Neuronal stem cell (in vitro differentiated cells): ENCODE data around the gene HOXB1.
"Not testable (repeated sequence)": the region's sequence is repeated elsewhere in the genome, so short reads cannot be mapped to it uniquely, and the experiment has no call there.

Experiments used
- DNase-seq: peaks from one replicate; pipeline ENCODE4 v3.0.0-alpha.2; 2013; ENCODE audit warnings: low spot score
- H2AFZ ChIP-seq: one replicate; pipeline ENCODE4 v1.6.1; 2013; ENCODE audit warnings: mild to moderate bottlenecking, low read length, inconsistent platforms
- H2AK5ac ChIP-seq: 2 replicates; pipeline ENCODE4 v1.6.1; 2013; ENCODE audit warnings: low read depth, mild to moderate bottlenecking, inconsistent platforms, low read length, moderate library complexity, mixed read lengths
- H2BK120ac ChIP-seq: 2 replicates; pipeline ENCODE4 v1.6.1; 2013; ENCODE audit warnings: low read depth, mild to moderate bottlenecking, inconsistent platforms, low read length, moderate library complexity, mixed read lengths
- H2BK12ac ChIP-seq: one replicate; pipeline ENCODE4 v1.6.1; 2013; ENCODE audit warnings: low read length, inconsistent platforms
- H2BK15ac ChIP-seq: 2 replicates; pipeline ENCODE4 v1.6.1; 2013; ENCODE audit warnings: mild to moderate bottlenecking, low read length, inconsistent platforms, mixed read lengths
- H2BK5ac ChIP-seq: one replicate; pipeline ENCODE4 v1.6.1; 2013; ENCODE audit warnings: inconsistent platforms, mild to moderate bottlenecking, low read length, moderate library complexity
- H3K14ac ChIP-seq: one replicate; pipeline ENCODE4 v1.6.1; 2013; ENCODE audit warnings: low read length, inconsistent platforms
- H3K18ac ChIP-seq: 2 replicates; pipeline ENCODE4 v1.6.1; 2013; ENCODE audit warnings: low read length, inconsistent platforms
- H3K23ac ChIP-seq: 2 replicates; pipeline ENCODE4 v1.6.1; 2013; ENCODE audit warnings: low read depth, mild to moderate bottlenecking, mixed read lengths, low read length, inconsistent platforms; ENCODE audit not compliant: poor library complexity
- H3K27ac ChIP-seq: replicated peaks from 3 replicates; pipeline ENCODE4 v1.5.1; 2013; ENCODE audit warnings: low read length, inconsistent platforms
- H3K27me3 ChIP-seq, 3 experiments: 2 replicates each; pipeline ENCODE4 v1.6.1; 2013; ENCODE audit warnings: low read length in 3 of 3, mild to moderate bottlenecking in 2 of 3, inconsistent platforms in 1 of 3, low read depth in 1 of 3, mixed read lengths in 1 of 3, moderate library complexity in 1 of 3; ENCODE audit not compliant: control insufficient read depth in 3 of 3, insufficient read depth in 3 of 3
- H3K36me3 ChIP-seq, 2 donors: replicated peaks in 1 of 2; 2 replicates each; pipeline ENCODE4 v1.6.1; 2013; ENCODE audit warnings: low read length in 2 of 2; ENCODE audit not compliant: control insufficient read depth in 2 of 2, insufficient read depth in 2 of 2
- H3K4ac ChIP-seq: 2 replicates; pipeline ENCODE4 v1.6.1; 2013; ENCODE audit warnings: inconsistent platforms, mild to moderate bottlenecking, low read length, moderate library complexity
- H3K4me1 ChIP-seq, 2 donors: 1 replicate in 1 of 2; 2 replicates in 1 of 2; pipeline ENCODE4 v1.6.1; 2013; ENCODE audit warnings: low read length in 2 of 2, low read depth in 1 of 2; ENCODE audit not compliant: control insufficient read depth in 2 of 2, insufficient read depth in 1 of 2
- H3K4me2 ChIP-seq: one replicate; pipeline ENCODE4 v1.6.1; 2013; ENCODE audit warnings: mild to moderate bottlenecking, low read length, inconsistent platforms; ENCODE audit not compliant: insufficient read depth, poor library complexity, severe bottlenecking
- H3K4me3 ChIP-seq, 2 donors: 2 replicates each; pipeline ENCODE4 v1.5.1; 2013; ENCODE audit warnings: low read length in 2 of 2, mild to moderate bottlenecking in 2 of 2, inconsistent platforms in 1 of 2, moderate library complexity in 1 of 2
- H3K79me1 ChIP-seq: one replicate; pipeline ENCODE4 v1.6.1; 2013; ENCODE audit warnings: low read depth, mild to moderate bottlenecking, inconsistent platforms, low read length, moderate library complexity
- H3K9ac ChIP-seq: one replicate; pipeline ENCODE4 v1.6.1; 2013; ENCODE audit warnings: mild to moderate bottlenecking, low read depth, low read length, inconsistent platforms; ENCODE audit not compliant: poor library complexity
- H3K9me3 ChIP-seq, 2 donors: replicated peaks in 1 of 2; 2 replicates each; pipeline versions ENCODE3 to v1.6.1; 2013; ENCODE audit warnings: low read length in 2 of 2, mild to moderate bottlenecking in 2 of 2, inconsistent platforms in 1 of 2, low read depth in 1 of 2, mixed read lengths in 1 of 2, moderate library complexity in 1 of 2; ENCODE audit not compliant: control insufficient read depth in 2 of 2, insufficient read depth in 1 of 2
- H4K8ac ChIP-seq: one replicate; pipeline ENCODE4 v1.6.1; 2013; ENCODE audit warnings: low read depth, mild to moderate bottlenecking, inconsistent platforms, low read length, moderate library complexity
- H4K91ac ChIP-seq: one replicate; pipeline ENCODE4 v1.6.1; 2013; ENCODE audit warnings: low read length, low read depth, mild to moderate bottlenecking, inconsistent platforms; ENCODE audit not compliant: poor library complexity
- WGBS, 2 donors: extraction: QIAGEN DNeasy Blood & Tissue Kit; methylation state at CpG; one replicate each; pipeline ENCODE4 v1.1.7; 2013; ENCODE audit warnings: missing lambda C conversion rate in 2 of 2, mixed read lengths in 1 of 2; ENCODE audit not compliant: insufficient read length in 2 of 2, insufficient replicate concordance in 1 of 2; ENCODE audit errors: extremely low coverage in 2 of 2; 5-methylcytosine and 5-hydroxymethylcytosine counted together

HOXB1 gene

DNA sequence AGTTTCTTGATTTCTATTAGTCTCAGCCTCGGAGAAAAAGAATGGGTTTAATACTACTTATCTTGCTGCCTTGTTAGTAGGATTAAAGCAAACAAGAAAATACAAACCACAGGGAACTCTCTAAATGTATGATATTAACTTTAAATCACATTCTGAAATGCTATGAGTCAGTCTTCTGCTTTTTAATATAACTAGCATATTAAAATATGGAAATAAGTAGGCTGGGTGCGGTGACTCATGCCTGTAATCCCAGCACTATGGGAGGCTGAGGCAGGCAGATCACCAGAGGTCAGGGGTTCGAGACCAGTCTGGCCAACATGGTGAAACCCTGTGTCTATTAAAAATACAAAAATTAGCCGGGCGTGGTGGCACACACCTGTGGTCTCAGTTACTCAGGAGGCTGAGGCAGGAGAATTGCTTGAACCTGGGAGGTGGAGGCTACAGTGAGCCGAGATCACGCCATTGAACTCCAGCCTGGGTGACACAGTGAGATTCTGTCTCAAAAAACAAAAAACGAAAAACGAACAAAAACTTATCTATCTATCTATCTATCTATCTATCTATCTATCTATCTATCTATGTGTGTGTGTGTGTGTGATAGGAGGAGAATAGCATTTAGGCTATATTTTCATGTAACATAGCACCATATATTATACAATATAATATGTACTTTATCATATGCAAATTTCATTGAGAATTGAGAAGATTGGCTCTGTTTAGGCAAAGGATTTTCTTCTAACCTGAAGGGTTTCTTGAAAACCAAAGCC is 5.2 kb upstream of the HOXB1 start:
- H3K18ac ChIP-seq, H2AK5ac ChIP-seq, H3K4me1 ChIP-seq, H2BK12ac ChIP-seq, H4K8ac ChIP-seq, H2AFZ ChIP-seq, H2BK120ac ChIP-seq, H3K23ac ChIP-seq, H3K79me1 ChIP-seq, H3K4me3 ChIP-seq, H3K9me3 ChIP-seq, H3K4ac ChIP-seq, H3K27ac ChIP-seq, H3K14ac ChIP-seq, H4K91ac ChIP-seq, H3K9ac ChIP-seq, H3K4me2 ChIP-seq, DNase-seq, H2BK5ac ChIP-seq, H2BK15ac ChIP-seq, H3K36me3 ChIP-seq: not testable (repeated sequence)
- H3K27me3 ChIP-seq = peaks cover 5 to 60% (median 36%) of the 10 kb centered on the region in 3 experiments
- no CpG with 5 or more reads among the region's 9 CpGs for WGBS, 2 donors

DNA sequence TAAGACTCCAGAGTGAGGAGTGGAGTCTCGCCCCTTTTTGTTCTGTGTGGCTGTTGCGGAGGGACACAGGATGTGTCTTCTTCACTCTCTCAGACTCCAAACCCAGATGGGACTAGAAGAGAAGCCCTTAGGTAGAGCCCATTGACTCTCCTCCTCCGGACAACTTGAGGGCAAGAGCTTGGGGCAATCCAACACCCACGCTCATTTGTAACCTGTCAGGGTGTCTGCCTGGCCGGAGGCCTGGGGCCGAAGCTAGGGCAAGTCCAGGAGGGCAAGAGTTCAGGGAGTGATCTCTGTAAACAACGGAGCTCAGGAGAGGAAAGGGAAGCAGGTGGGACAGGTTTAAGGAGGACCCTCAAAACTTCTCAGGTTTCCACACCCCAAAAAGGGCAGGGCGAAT is 1.4 kb upstream of the HOXB1 start:
- H3K4ac ChIP-seq = no peak overlapping the region
- H2AK5ac ChIP-seq = no peak overlapping the region
- no peak overlapping the region for H3K23ac ChIP-seq
- H3K79me1 ChIP-seq = no peaks in the 10 kb centered on the region
- no peak overlapping the region for H2BK15ac ChIP-seq
- H3K27me3 ChIP-seq = peaks cover 19 to 74% (median 63%) of the 10 kb centered on the region in 3 experiments
- H3K27ac ChIP-seq = no peak overlapping the region
- H2BK120ac ChIP-seq = no peak overlapping the region
- H3K9me3 ChIP-seq = peaks cover 0 to 6% of the 10 kb centered on the region in 2 donors
- H3K9ac ChIP-seq = no peak overlapping the region
- H3K36me3 ChIP-seq = no peaks in the 10 kb centered on the region
- no peak overlapping the region for H3K14ac ChIP-seq
- H2AFZ ChIP-seq = no peak overlapping the region
- H3K4me3 ChIP-seq = no peak overlapping the region
- H4K91ac ChIP-seq = no peak overlapping the region
- no peak overlapping the region for H3K4me2 ChIP-seq
- H2BK12ac ChIP-seq = no peak overlapping the region
- no CpG with 5 or more reads among the region's 8 CpGs for WGBS, 2 donors
- no peaks in the 10 kb centered on the region for H3K4me1 ChIP-seq
- no peak overlapping the region for H4K8ac ChIP-seq
- no peak for DNase-seq
- H3K18ac ChIP-seq = no peak overlapping the region
- H2BK5ac ChIP-seq = no peak overlapping the region

DNA sequence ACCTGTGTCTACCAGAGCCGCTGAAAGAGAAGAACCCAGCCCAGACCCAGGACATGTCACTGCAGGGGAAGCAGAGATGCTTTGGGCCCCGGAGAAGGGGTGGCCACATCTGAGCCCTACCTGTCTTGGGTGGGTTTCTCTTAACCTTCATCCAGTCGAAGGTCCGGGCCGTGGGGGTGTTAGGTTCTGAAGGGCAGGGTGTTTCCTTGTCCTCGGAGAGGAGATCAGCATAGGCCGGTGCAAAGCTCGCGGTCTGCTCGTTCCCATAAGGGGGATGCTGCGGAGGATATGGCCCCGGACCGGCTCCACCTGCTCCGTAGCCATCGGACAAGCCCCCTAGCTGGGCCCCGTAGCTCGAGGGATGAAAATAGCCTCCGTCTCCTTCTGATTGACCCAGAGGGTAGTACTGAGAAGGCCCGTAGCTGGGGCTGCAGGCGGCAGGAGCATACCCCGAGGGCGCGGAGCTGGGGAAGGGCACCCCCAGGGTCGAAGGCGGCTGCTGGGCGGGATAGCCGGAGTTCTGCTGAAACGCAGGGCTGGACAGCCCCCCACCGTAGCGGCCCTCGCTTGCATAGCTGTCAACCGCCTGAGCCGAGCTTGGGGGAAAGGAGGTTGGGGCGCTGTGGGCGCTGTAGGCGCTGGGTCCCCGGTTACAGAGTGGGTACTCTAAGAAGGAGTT is 464 bp downstream of the HOXB1 start:
- no peak overlapping the region for H2BK120ac ChIP-seq
- H3K4me3 ChIP-seq = no peak overlapping the region

DNA sequence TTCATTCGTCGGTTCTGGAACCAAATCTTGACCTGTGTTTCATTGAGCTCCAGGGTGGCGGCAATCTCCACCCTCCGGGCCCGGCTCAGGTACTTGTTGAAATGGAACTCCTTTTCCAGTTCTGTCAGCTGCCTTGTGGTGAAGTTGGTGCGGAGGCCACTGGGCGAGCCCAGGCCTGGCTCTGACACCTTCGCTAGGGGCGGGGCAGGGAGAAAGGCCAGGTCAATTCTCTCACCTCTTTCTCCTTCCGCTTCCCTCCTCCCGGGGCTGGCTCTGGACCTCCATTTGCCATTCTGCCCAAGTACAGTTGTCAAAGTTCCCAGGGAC is 1.2 kb downstream of the HOXB1 start:
- Histone ChIP-seq H3K27me3 (peaks cover 34 to 94% (median 84%) of the 10 kb centered on the region in 3 experiments), H3K79me1 (no peaks in the 10 kb centered on the region), H3K23ac (no peak overlapping the region), H2BK12ac (no peak overlapping the region), H3K4me3 (no peak overlapping the region), H4K91ac (no peak overlapping the region), H2AFZ (no peak overlapping the region), H3K14ac (no peak overlapping the region), H3K9ac (no peak overlapping the region), H2BK15ac (no peak overlapping the region), H3K4me2 (no peak overlapping the region), H3K36me3 (no peaks in the 10 kb centered on the region), H3K4ac (no peak overlapping the region), H4K8ac (no peak overlapping the region), H3K9me3 (peaks cover 0 to 6% of the 10 kb centered on the region in 2 donors), H2AK5ac (peak overlapping the region; percentile 29), H2BK120ac (no peak overlapping the region), H3K27ac (no peak overlapping the region), H3K4me1 (no peaks in the 10 kb centered on the region), H3K18ac (no peak overlapping the region), H2BK5ac (no peak overlapping the region)
- DNase-seq = no peak
- WGBS, 2 donors = no CpG with 5 or more reads among the region's 11 CpGs

More for the DNA sequence above, 464 bp downstream of the HOXB1 start:
- Histone ChIP-seq H3K27me3 (peaks cover 32 to 89% (median 79%) of the 10 kb centered on the region in 3 experiments), H2BK15ac (no peak overlapping the region), H3K36me3 (no peaks in the 10 kb centered on the region), H3K4me1 (no peaks in the 10 kb centered on the region), H2AK5ac (peak overlapping the region; percentile 29), H3K4me2 (no peak overlapping the region), H3K9me3 (peaks cover 0 to 6% of the 10 kb centered on the region in 2 donors), H2BK12ac (no peak overlapping the region), H3K18ac (peak overlapping the region; percentile 78), H4K8ac (no peak overlapping the region), H3K27ac (no peak overlapping the region), H3K14ac (no peak overlapping the region), H2BK5ac (no peak overlapping the region), H2AFZ (no peak overlapping the region), H3K23ac (peak overlapping the region; percentile 50), H4K91ac (no peak overlapping the region), H3K9ac (no peak overlapping the region), H3K79me1 (no peaks in the 10 kb centered on the region), H3K4ac (no peak overlapping the region)
- WGBS, 2 donors = no CpG with 5 or more reads among the region's 37 CpGs
- no peak for DNase-seq
